Adrenal gland (tissue), 12 donors: ENCODE data around the gene CDKL2. TPM values are rescaled to one million over a fixed set of nuclear protein-coding genes. Genes with fewer than 3 reads are reported as not detected.

Experiments used
- DNase-seq, 7 donors: peaks; one replicate each; pipeline ENCODE4 v3.0.0-alpha.2; 2019 to 2020
- H3K27ac ChIP-seq, 5 donors: fragments of 200-600 bp; sonication (generic) in 4 of 5; 1 replicate in 3 of 5; 2 replicates in 2 of 5; pipeline versions ENCODE4 v1.5.1 to v1.8.0; 2016 to 2020; ENCODE audit warnings: mild to moderate bottlenecking in 1 of 5
- H3K27me3 ChIP-seq: fragments of 200-600 bp; 2 replicates; pipeline ENCODE4 v1.8.0; 2021
- H3K36me3 ChIP-seq, 2 donors: fragments of 200-600 bp; replicated peaks in 1 of 2; 1 replicate in 1 of 2; 2 replicates in 1 of 2; pipeline versions ENCODE4 v1.5.1 to v1.8.0; 2018 to 2022
- H3K4me1 ChIP-seq, 2 donors: fragments of 200-600 bp; replicated peaks in 1 of 2; 1 replicate in 1 of 2; 2 replicates in 1 of 2; pipeline versions ENCODE4 v1.5.1 to v1.8.0; 2018 to 2021
- H3K4me3 ChIP-seq, 4 donors: fragments of 200-600 bp; sonication (generic) in 3 of 4; one replicate each; pipeline ENCODE4 v1.5.1; 2016 to 2018
- H3K9me3 ChIP-seq, 3 donors: fragments of 200-600 bp; sonication (generic) in 1 of 3; replicated peaks in 1 of 3; 1 replicate in 2 of 3; 2 replicates in 1 of 3; pipeline versions ENCODE4 v1.5.1 to v1.8.0; 2016 to 2021
- POLR2A ChIP-seq, 2 donors: fragments of 450-650 bp; IDR thresholded peaks; one replicate each; pipeline ENCODE4 v1.6.1; 2017; ENCODE audit warnings: antibody characterized with exemption in 2 of 2, mild to moderate bottlenecking in 2 of 2, moderate library complexity in 1 of 2
- WGBS, 4 donors: extraction: QIAGEN DNeasy Blood & Tissue Kit in 2 of 4; methylation state at CpG; one replicate each; pipeline versions ENCODE4 v1.1.5 to v1.1.7; 2013 to 2017; 5-methylcytosine and 5-hydroxymethylcytosine counted together
- intact Hi-C, 2 donors: fragments of 100-400 bp; cut with DNase I; formaldehyde crosslinking; loops; one replicate each; pipeline versions ENCODE4 v1.14.1 to v1.15.0; 2022 to 2023
- polyA plus RNA-seq, 3 donors: library from polyadenylated mRNA; stranded (reverse); fragments of 200-250 nt in 2 of 3; fragments of 350-450 nt in 1 of 3; fragmentation: Illumina TruSeq in 1 of 3; extraction: RNeasy Lipid Tissue Mini Kit (QIAGEN cat#74804) in 1 of 3; gene quantifications; one replicate each; pipeline ENCODE4 v1.2.3, GENCODE V29; 2013 to 2014
- total RNA-seq, 9 donors: library from RNA; depleted of rRNA in 4 of 9; stranded (reverse); fragments of >200 nt in 4 of 9; fragments of 120-200 nt in 1 of 9; fragmentation: NEBNext Ultra II Directional in 1 of 9; extraction: Animal tissue kit (Norgen Biotek cat#: 25700) in 1 of 9; gene quantifications; one replicate each; pipeline versions ENCODE4 v1.1.0 to v1.2.4, GENCODE V29; 2013 to 2023
- TF ChIP-seq, protein P1 (sequence below), 6 experiments: fragments of 450-650 bp in 4 of 6; fragments of 200-600 bp in 2 of 6; sonication (generic) in 1 of 6; IDR thresholded peaks; 1 replicate in 5 of 6; 2 replicates in 1 of 6; pipeline versions ENCODE4 v1.5.1 to v1.8.0; 2016 to 2021; ENCODE audit warnings: antibody characterized with exemption in 6 of 6, mild to moderate bottlenecking in 2 of 6, moderate library complexity in 1 of 6
- donor health status: healthy with polysubstance abuse.
- donor health status: Bipolar disorder and iron deficiency.
- donor health status: DM: yes; HTN: yes; CAD: no.
- donor health status: DM: no; HTN: no; CAD: no.
- donor health status: DM: no; HTN: no; CAD: no.
- donor health status: DM: yes; HTN: yes; CAD: no.

The CDKL2 gene
- total and polyA plus RNA-seq, 12 donors: 0.13 to 1.8 (median 0.60) TPM

DNA sequence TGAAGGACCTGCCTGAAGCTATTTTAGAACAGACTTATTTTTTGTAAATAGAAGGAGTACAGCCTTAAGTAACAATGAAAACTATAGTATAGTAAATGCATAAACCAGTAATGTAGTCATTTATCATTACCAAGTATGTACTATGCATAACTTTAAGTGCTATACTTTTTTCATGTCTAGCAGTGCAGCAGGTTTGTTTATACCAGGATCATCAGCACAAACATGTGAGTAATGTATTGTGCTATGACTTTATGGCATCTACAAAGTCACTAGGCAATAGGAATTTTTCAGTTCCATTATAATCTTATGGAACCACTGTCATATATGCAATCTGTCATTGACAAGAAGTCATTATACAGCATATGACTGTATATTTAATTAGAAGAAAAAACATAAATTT lies 77.9 kb downstream of the CDKL2 start:
- Histone ChIP-seq H3K4me1 (no peaks in the 10 kb centered on the region), H3K27ac (no peak overlapping the region), H3K27me3 (no peaks in the 10 kb centered on the region), H3K36me3 (no peaks in the 10 kb centered on the region), H3K4me3 (no peak overlapping the region), H3K9me3 (no peaks in the 10 kb centered on the region)
- no peak for DNase-seq
- intact Hi-C loops: no loop called here
- no peak for TF ChIP-seq POLR2A (IDR thresholded peaks at IDR 0.05)
- TF ChIP-seq, protein P1, sequence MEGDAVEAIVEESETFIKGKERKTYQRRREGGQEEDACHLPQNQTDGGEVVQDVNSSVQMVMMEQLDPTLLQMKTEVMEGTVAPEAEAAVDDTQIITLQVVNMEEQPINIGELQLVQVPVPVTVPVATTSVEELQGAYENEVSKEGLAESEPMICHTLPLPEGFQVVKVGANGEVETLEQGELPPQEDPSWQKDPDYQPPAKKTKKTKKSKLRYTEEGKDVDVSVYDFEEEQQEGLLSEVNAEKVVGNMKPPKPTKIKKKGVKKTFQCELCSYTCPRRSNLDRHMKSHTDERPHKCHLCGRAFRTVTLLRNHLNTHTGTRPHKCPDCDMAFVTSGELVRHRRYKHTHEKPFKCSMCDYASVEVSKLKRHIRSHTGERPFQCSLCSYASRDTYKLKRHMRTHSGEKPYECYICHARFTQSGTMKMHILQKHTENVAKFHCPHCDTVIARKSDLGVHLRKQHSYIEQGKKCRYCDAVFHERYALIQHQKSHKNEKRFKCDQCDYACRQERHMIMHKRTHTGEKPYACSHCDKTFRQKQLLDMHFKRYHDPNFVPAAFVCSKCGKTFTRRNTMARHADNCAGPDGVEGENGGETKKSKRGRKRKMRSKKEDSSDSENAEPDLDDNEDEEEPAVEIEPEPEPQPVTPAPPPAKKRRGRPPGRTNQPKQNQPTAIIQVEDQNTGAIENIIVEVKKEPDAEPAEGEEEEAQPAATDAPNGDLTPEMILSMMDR (IDR thresholded peaks at IDR 0.05): no peak

DNA sequence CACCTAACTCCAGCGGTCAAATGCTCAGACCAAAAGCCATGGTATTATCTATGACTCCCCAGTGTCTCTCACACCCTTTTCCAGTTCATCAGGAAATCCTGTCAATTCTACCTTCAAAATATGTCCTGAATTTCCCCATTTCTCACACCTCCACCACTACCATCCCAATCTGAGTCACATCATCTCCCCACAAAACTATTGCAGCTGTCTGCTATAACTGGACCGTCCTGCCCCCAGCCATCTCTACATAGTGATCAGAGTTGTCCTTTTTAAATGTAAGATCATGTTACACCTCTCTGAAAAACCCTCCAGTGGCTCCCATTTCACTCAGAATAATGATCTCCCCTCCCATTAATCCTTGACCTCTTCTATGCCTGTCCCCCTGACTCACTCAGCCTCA lies 81.3 kb downstream of the CDKL2 start:
- WGBS, 4 donors: 87 to 95% (median 94%) methylated on average over 2 of the region's 2 CpGs
- Histone ChIP-seq H3K4me3 (no peak overlapping the region), H3K27me3 (no peaks in the 10 kb centered on the region), H3K27ac (no peak overlapping the region), H3K9me3 (no peaks in the 10 kb centered on the region), H3K4me1 (no peaks in the 10 kb centered on the region), H3K36me3 (peaks cover 0 to 4% of the 10 kb centered on the region in 2 donors)
- no peak for DNase-seq
- intact Hi-C loops: no loop called here
- TF ChIP-seq POLR2A (IDR thresholded peaks at IDR 0.05): no peak
- TF ChIP-seq, protein P1 (IDR thresholded peaks at IDR 0.05): no peak

DNA sequence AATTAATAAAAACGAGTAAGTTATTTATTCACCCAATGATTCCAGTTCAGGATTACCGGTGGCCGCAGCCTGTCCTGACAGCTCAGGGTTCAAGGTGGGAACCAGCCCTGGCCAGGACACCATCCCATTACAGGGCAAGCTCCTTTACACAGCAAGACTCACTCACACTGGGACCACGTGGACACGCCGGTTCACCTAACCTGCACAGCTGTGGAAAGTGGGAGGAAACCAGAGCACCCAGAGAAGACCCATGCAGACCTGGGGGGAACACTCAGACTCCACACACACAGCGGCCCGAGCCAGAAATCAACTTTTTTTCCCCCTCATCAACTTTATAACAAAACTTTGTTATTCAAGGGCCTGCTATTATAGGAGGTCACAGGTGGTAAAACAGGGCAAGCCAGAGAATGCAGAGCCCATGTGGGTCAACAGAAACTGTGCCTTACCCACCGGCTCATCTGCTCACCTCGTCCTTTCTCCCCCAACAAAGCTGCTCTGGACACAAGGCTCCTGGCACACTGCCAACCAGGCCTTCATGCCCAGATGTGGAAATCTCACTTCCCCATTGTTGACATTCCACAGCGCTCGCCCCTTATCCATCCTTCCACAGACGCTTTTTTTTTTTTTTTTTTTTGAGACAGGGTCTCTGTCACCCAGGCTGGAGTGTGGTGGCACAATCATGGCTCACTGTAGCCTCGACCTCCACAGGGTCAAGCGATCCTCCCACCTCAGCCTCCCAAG lies 82.5 kb downstream of the CDKL2 start:
- Histone ChIP-seq H3K4me1 (no peaks in the 10 kb centered on the region), H3K4me3 (no peak overlapping the region), H3K36me3 (peaks cover 0 to 4% of the 10 kb centered on the region in 2 donors), H3K9me3 (no peaks in the 10 kb centered on the region), H3K27ac (no peak overlapping the region), H3K27me3 (no peaks in the 10 kb centered on the region)
- peak; percentile 16 to 67 (median 50) for DNase-seq
- TF ChIP-seq, protein P1 (IDR thresholded peaks at IDR 0.05): no peak
- TF ChIP-seq POLR2A (IDR thresholded peaks at IDR 0.05): no peak
- intact Hi-C loops: no loop called here
- 73 to 78% (median 73%) methylated on average over 12 to 15 of the region's 15 CpGs for WGBS, 4 donors

DNA sequence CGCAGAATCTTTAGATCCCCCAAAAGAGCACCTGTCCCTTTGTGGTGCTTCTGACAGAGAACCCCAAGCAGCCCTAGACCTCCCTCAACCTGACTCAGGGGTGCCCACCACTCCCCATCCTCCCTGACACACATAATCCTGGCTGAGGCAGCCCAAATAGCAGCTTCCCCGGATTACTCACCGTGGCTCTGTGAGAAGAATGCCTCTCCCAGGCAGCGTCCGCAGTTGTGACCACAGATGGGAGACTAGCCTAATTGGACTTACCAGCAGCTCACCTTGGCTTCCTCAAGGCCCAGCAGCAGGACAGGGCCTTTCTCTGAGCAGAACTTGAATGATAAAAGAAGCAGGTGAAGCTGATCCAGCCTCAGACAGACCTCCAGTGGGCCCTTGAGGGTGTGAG lies 84.8 kb downstream of the CDKL2 start:
- 90 to 98% (median 95%) methylated on average over 2 to 5 of the region's 5 CpGs for WGBS, 4 donors

More for the DNA sequence above, 84.8 kb downstream of the CDKL2 start:
- TF ChIP-seq, protein P1 (IDR thresholded peaks at IDR 0.05): no peak
- TF ChIP-seq POLR2A (IDR thresholded peaks at IDR 0.05): no peak
- H3K9me3 ChIP-seq: no peaks in the 10 kb centered on the region
- H3K36me3 ChIP-seq: peaks cover 0 to 4% of the 10 kb centered on the region in 2 donors
- H3K4me1 ChIP-seq: no peaks in the 10 kb centered on the region
- no peak for DNase-seq
- H3K27ac ChIP-seq: no peak overlapping the region
- H3K27me3 ChIP-seq: no peaks in the 10 kb centered on the region
- no peak overlapping the region for H3K4me3 ChIP-seq
- intact Hi-C loops: no loop called here
